Measurements from ENCODE around the gene MGAT4B. TPM values are rescaled to one million over a fixed set of nuclear protein-coding genes. Genes with fewer than 3 reads are reported as not detected.

MGAT4B gene
- total and polyA plus RNA-seq, 4 donors, result 42.0 to 156 (median 83.7) TPM

GRCh38 chr5:179837076-179838011 lies 30.7 kb upstream of the MGAT4B start:
- DNase-seq (ENCODE audit: low spot score), result no peak
- TF ChIP-seq, protein P1, sequence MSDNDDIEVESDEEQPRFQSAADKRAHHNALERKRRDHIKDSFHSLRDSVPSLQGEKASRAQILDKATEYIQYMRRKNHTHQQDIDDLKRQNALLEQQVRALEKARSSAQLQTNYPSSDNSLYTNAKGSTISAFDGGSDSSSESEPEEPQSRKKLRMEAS (IDR thresholded peaks at IDR 0.05), result no peak
- TF ChIP-seq EGR1 (IDR thresholded peaks at IDR 0.05; ENCODE audit: low read depth in 2 of 2) (no peak), TAF1 (conservative IDR thresholded peaks at IDR 0.05) (no peak), YY1 (IDR thresholded peaks at IDR 0.05) (no peak), ZBTB33 (IDR thresholded peaks at IDR 0.05) (no peak), HNF4G (IDR thresholded peaks at IDR 0.05) (no peak), GABPA (IDR thresholded peaks at IDR 0.05 in 1 of 2, conservative IDR thresholded peaks at IDR 0.05 in 1 of 2) (no peak), RXRA (IDR thresholded peaks at IDR 0.05) (no peak), HNF4A (conservative IDR thresholded peaks at IDR 0.05) (no peak), FOXA2 (IDR thresholded peaks at IDR 0.05) (no peak)
- TF ChIP-seq, protein P2, sequence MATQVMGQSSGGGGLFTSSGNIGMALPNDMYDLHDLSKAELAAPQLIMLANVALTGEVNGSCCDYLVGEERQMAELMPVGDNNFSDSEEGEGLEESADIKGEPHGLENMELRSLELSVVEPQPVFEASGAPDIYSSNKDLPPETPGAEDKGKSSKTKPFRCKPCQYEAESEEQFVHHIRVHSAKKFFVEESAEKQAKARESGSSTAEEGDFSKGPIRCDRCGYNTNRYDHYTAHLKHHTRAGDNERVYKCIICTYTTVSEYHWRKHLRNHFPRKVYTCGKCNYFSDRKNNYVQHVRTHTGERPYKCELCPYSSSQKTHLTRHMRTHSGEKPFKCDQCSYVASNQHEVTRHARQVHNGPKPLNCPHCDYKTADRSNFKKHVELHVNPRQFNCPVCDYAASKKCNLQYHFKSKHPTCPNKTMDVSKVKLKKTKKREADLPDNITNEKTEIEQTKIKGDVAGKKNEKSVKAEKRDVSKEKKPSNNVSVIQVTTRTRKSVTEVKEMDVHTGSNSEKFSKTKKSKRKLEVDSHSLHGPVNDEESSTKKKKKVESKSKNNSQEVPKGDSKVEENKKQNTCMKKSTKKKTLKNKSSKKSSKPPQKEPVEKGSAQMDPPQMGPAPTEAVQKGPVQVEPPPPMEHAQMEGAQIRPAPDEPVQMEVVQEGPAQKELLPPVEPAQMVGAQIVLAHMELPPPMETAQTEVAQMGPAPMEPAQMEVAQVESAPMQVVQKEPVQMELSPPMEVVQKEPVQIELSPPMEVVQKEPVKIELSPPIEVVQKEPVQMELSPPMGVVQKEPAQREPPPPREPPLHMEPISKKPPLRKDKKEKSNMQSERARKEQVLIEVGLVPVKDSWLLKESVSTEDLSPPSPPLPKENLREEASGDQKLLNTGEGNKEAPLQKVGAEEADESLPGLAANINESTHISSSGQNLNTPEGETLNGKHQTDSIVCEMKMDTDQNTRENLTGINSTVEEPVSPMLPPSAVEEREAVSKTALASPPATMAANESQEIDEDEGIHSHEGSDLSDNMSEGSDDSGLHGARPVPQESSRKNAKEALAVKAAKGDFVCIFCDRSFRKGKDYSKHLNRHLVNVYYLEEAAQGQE (IDR thresholded peaks at IDR 0.05), result no peak
- TF ChIP-seq, protein P3, sequence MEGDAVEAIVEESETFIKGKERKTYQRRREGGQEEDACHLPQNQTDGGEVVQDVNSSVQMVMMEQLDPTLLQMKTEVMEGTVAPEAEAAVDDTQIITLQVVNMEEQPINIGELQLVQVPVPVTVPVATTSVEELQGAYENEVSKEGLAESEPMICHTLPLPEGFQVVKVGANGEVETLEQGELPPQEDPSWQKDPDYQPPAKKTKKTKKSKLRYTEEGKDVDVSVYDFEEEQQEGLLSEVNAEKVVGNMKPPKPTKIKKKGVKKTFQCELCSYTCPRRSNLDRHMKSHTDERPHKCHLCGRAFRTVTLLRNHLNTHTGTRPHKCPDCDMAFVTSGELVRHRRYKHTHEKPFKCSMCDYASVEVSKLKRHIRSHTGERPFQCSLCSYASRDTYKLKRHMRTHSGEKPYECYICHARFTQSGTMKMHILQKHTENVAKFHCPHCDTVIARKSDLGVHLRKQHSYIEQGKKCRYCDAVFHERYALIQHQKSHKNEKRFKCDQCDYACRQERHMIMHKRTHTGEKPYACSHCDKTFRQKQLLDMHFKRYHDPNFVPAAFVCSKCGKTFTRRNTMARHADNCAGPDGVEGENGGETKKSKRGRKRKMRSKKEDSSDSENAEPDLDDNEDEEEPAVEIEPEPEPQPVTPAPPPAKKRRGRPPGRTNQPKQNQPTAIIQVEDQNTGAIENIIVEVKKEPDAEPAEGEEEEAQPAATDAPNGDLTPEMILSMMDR (IDR thresholded peaks at IDR 0.05; ENCODE audit: low read depth, low read length, missing input control), result no peak
- Histone ChIP-seq H3K4me1 (ENCODE audit: control insufficient read depth in 4 of 4, insufficient read depth in 4 of 4, low read length in 3 of 4) (peaks cover 5 to 45% (median 26%) of the 10 kb centered on the region in 4 donors), H3K4me3 (ENCODE audit: low read depth in 1 of 3, low read length in 3 of 3) (no peak overlapping the region), H3K9me3 (ENCODE audit: control insufficient read depth in 4 of 4, low read length in 3 of 4) (no peaks in the 10 kb centered on the region), H3K27me3 (ENCODE audit: control insufficient read depth in 4 of 4, insufficient read depth in 4 of 4, low read length in 3 of 4) (no peaks in the 10 kb centered on the region), H3K27ac (ENCODE audit: low read depth in 1 of 2, low read length in 2 of 2) (peak overlapping the region; percentile 32 to 75), H3K36me3 (ENCODE audit: control insufficient read depth in 4 of 4, insufficient read depth in 3 of 4, low read depth in 1 of 4, low read length in 3 of 4) (peaks cover 18 to 47% (median 41%) of the 10 kb centered on the region in 4 donors), H3K9ac (ENCODE audit: low read depth in 1 of 2, low read length in 2 of 2) (no peak overlapping the region)
- WGBS, result 87% methylated on average over 15 of the region's 15 CpGs
